GM12878 (cell line): ENCODE data around the gene PDZD8. TPM values are rescaled to one million over a fixed set of nuclear protein-coding genes. Genes with fewer than 3 reads are reported as not detected.

Experiments used
- ATAC-seq: fragments of 200-7000 bp; cut with Tn5 transposase; 3 replicates; pipeline ENCODE4 v1.9.1; 2020; ENCODE audit warnings: mild to moderate bottlenecking, moderate library complexity
- BruUV-seq: library from RNA; stranded (reverse); fragments of 400-500 nt; replicated peaks from 2 replicates; lab custom pipeline; 2021; lab: Mats Ljungman, UMichigan
- CTCF ChIA-PET: fragments of 300-600 bp; sonication (Branson Sonifier 250); formaldehyde crosslinking; extraction: SDS; loops from one replicate; lab custom pipeline; 2021; ENCODE audit warnings: inconsistent platforms; lab: Yijun Ruan, JAX
- POLR2A ChIA-PET: fragments of 350-600 bp; formaldehyde crosslinking; extraction: SDS; loops from one replicate; lab custom pipeline; 2021; ENCODE audit warnings: inconsistent platforms; lab: Charles Lee
- RAD21 ChIA-PET: fragments of 300-600 bp; sonication (Branson Sonifier 250); formaldehyde crosslinking; loops from one replicate; lab custom pipeline; 2023; ENCODE audit warnings: antibody characterized with exemption; ENCODE audit not compliant: unreplicated experiment; lab: Charles Lee
- SMC1A ChIA-PET: fragments of 300-600 bp; sonication (Branson Sonifier 250); formaldehyde crosslinking; loops from one replicate; lab custom pipeline; 2023; ENCODE audit not compliant: unreplicated experiment, uncharacterized antibody; lab: Charles Lee
- DNase-seq: peaks from one replicate; pipeline ENCODE4 v3.0.0-alpha.2; 2011; ENCODE audit warnings: low read depth, low spot score
- FAIRE-seq: peaks from 3 replicates; lab custom pipeline; 2011; peaks lifted over from hg19 to GRCh38; lab: Jason Lieb, UNC
- H2AFZ ChIP-seq: 2 replicates; pipeline ENCODE4 v1.6.0; 2011; ENCODE audit warnings: low read depth, low read length, control low read depth; ENCODE audit not compliant: control insufficient read depth
- H3K27ac ChIP-seq: 2 replicates; pipeline ENCODE4 v1.5.1; 2011; ENCODE audit warnings: control low read depth; ENCODE audit not compliant: control insufficient read depth, insufficient read depth
- H3K27me3 ChIP-seq, 2 experiments: replicated peaks in 1 of 2; 2 replicates each; pipeline versions ENCODE4 v1.6.0 to v1.6.1; 2011; ENCODE audit warnings: low read length in 1 of 2; ENCODE audit not compliant: control insufficient read depth in 2 of 2, insufficient read depth in 2 of 2
- H3K36me3 ChIP-seq, 2 experiments: 2 replicates each; pipeline ENCODE4 v1.5.1; 2011; ENCODE audit warnings: low read length in 1 of 2; ENCODE audit not compliant: control insufficient read depth in 2 of 2, insufficient read depth in 2 of 2
- H3K4me1 ChIP-seq: 2 replicates; pipeline ENCODE4 v1.6.1; 2011; ENCODE audit warnings: mild to moderate bottlenecking, low read length, moderate library complexity, mixed read lengths; ENCODE audit not compliant: control insufficient read depth, insufficient read depth
- H3K4me2 ChIP-seq: 2 replicates; pipeline ENCODE4 v1.6.0; 2011; ENCODE audit warnings: control low read depth; ENCODE audit not compliant: control insufficient read depth, insufficient read depth
- H3K4me3 ChIP-seq: fragments of 200-600 bp; sonication (generic); 2 replicates; pipeline ENCODE4 v1.5.1; 2016
- H3K79me2 ChIP-seq: 2 replicates; pipeline ENCODE4 v1.6.0; 2011; ENCODE audit warnings: low read length; ENCODE audit not compliant: control insufficient read depth, insufficient read depth
- H3K9ac ChIP-seq: 2 replicates; pipeline ENCODE4 v1.8.0; 2011; ENCODE audit warnings: low read length, control low read depth, mixed read lengths; ENCODE audit not compliant: control insufficient read depth, insufficient read depth
- H3K9me3 ChIP-seq: replicated peaks from 3 replicates; pipeline ENCODE4 v1.5.1; 2011; ENCODE audit warnings: mild to moderate bottlenecking, low read length; ENCODE audit not compliant: control insufficient read depth, insufficient read depth
- H4K20me1 ChIP-seq: 2 replicates; pipeline ENCODE4 v1.6.0; 2011; ENCODE audit not compliant: control insufficient read depth, insufficient read depth
- ATF7 ChIP-seq: fragments of 450-650 bp; IDR thresholded peaks from 2 replicates; pipeline ENCODE4 v1.6.1; 2016; ENCODE audit warnings: low read depth, mild to moderate bottlenecking
- FOXK2 ChIP-seq: fragments of 450-650 bp; IDR thresholded peaks from 2 replicates; pipeline ENCODE4 v1.6.1; 2017; ENCODE audit warnings: mild to moderate bottlenecking, moderate library complexity
- MEF2A ChIP-seq: IDR thresholded peaks from 2 replicates; pipeline ENCODE4 v1.6.1; 2011; ENCODE audit warnings: low read depth, mild to moderate bottlenecking, low read length, moderate library complexity; ENCODE audit not compliant: insufficient read depth
- MXI1 ChIP-seq: fragments of 150-350 bp; IDR thresholded peaks from 2 replicates; pipeline ENCODE4 v1.6.1; 2011; ENCODE audit warnings: low read depth, mild to moderate bottlenecking, inconsistent platforms, low read length, improper control_type of control experiment
- NFYB ChIP-seq: IDR thresholded peaks from 2 replicates; pipeline ENCODE4 v1.6.1; 2011; ENCODE audit warnings: low read depth, mild to moderate bottlenecking, low read length, improper control_type of control experiment, moderate library complexity; ENCODE audit not compliant: insufficient read depth
- PAX8 ChIP-seq: fragments of 450-650 bp; IDR thresholded peaks from 2 replicates; pipeline ENCODE4 v1.6.1; 2017; ENCODE audit warnings: mild to moderate bottlenecking, moderate library complexity
- USF1 ChIP-seq: IDR thresholded peaks from 2 replicates; pipeline ENCODE4 v1.6.1; 2011; ENCODE audit warnings: borderline replicate concordance, low read depth, mild to moderate bottlenecking, moderate library complexity, mixed read lengths, low read length; ENCODE audit not compliant: insufficient read depth; ENCODE audit errors: extremely low read length
- WRNIP1 ChIP-seq: IDR thresholded peaks from 2 replicates; pipeline ENCODE4 v1.6.1; 2011; ENCODE audit warnings: low read depth, low read length, improper control_type of control experiment, borderline replicate concordance
- ZBTB40 ChIP-seq: fragments of 450-650 bp; IDR thresholded peaks from 2 replicates; pipeline ENCODE4 v1.6.1; 2016; ENCODE audit warnings: mild to moderate bottlenecking, moderate library complexity, borderline replicate concordance
- ZNF207 ChIP-seq: fragments of 450-650 bp; IDR thresholded peaks from 2 replicates; pipeline ENCODE4 v1.6.1; 2014; ENCODE audit warnings: antibody characterized with exemption, mild to moderate bottlenecking, borderline replicate concordance
- in situ Hi-C: fragments of 300-500 bp; cut with MboI; formaldehyde crosslinking; loops from 9 replicates; pipeline ENCODE4 v1.14.3; 2018; ENCODE audit warnings: mixed read lengths
- intact Hi-C: fragments of 100-400 bp; cut with micrococcal nuclease; formaldehyde crosslinking; loops from one replicate; pipeline ENCODE4 v1.14.2; 2022; ENCODE audit not compliant: unreplicated experiment
- polyA plus RNA-seq, 11 experiments: library from polyadenylated mRNA; depleted of rRNA in 4 of 11; unstranded in 6 of 11; stranded (reverse) in 5 of 11; fragments of >200 nt; fragmentation: Nextera tagmentation in 4 of 11; fragmentation: Illumina TruSeq in 1 of 11; extraction: Ambion mirVana in 4 of 11; extraction: Trizol in 1 of 11; gene quantifications; 1 replicate in 1 of 11; 2 replicates in 10 of 11; pipeline versions ENCODE4 v1.2.1 to v1.2.3, GENCODE V29; 2011 to 2016; ENCODE audit warnings: inconsistent platforms in 2 of 11, missing spikeins in 2 of 11, low read depth in 1 of 11
- total RNA-seq, 4 experiments: library from RNA; depleted of rRNA in 3 of 4; stranded (reverse); fragments of >200 nt in 3 of 4; fragmentation: Illumina TruSeq in 1 of 4; extraction: Trizol in 1 of 4; gene quantifications; 2 replicates each; pipeline versions ENCODE4 v1.2.1 to v1.2.3, GENCODE V29; 2013 to 2021

The PDZD8 gene
- total and polyA plus RNA-seq, 10 of the 15 experiments (the other 5 are each of a cell fraction or from before 2014, with no cell fraction given): 2.0 to 21.2 (median 6.7) TPM

- no peak overlapping the region for H2AFZ ChIP-seq
- ATAC-seq (no peak), DNase-seq (no peak), FAIRE-seq (no peak)
- peaks cover 0 to under 1% of the 10 kb centered on the region in 2 experiments; a peak in 1 of 4 replicates for H3K36me3 ChIP-seq
- no peak for TF ChIP-seq NFYB
- TF ChIP-seq WRNIP1: no peak
- TF ChIP-seq PAX8: no peak
- no peak for TF ChIP-seq ATF7
- TF ChIP-seq FOXK2: no peak
- no peak for TF ChIP-seq ZBTB40
- TF ChIP-seq USF1: no peak
- no peak for TF ChIP-seq MXI1
- TF ChIP-seq MEF2A: no peak
- TF ChIP-seq ZNF207: no peak
- H3K9ac ChIP-seq: no peak overlapping the region
- H4K20me1 ChIP-seq: no peaks in the 10 kb centered on the region
- H3K4me1 ChIP-seq: peaks cover 12% of the 10 kb centered on the region
- RAD21 ChIA-PET: interaction anchor here (0.9 to 1.3 kb wide), 2 partner anchors 16 to 29 kb away, joined by 4 to 5 read pairs; no protein-coding TSS in a partner anchor
- no peak overlapping the region for H3K27ac ChIP-seq
- H3K27me3 ChIP-seq: no peaks in the 10 kb centered on the region
- H3K4me3 ChIP-seq: no peak overlapping the region
- no peaks in the 10 kb centered on the region for H3K9me3 ChIP-seq
- H3K79me2 ChIP-seq: peaks cover 33% of the 10 kb centered on the region
- SMC1A ChIA-PET: interaction anchor here (0.9 to 1.7 kb wide), 5 partner anchors 10 to 27 kb away, joined by 3 to 6 read pairs (median 3); no protein-coding TSS in a partner anchor
- BruUV-seq: no TSS peak
- POLR2A ChIA-PET: interaction anchor here (1.0 kb wide), 1 partner anchor 16 kb away, joined by 3 read pairs; no protein-coding TSS in a partner anchor
- CTCF ChIA-PET: interaction anchor here (1.6 kb wide), 1 partner anchor 15 kb away, joined by 3 read pairs; no protein-coding TSS in a partner anchor
- intact Hi-C loops: no loop called here
- in situ Hi-C loops: no loop called here
- H3K4me2 ChIP-seq: no peak overlapping the region
Observed at GRCh38 chr10:117345143-117345542, 30.1 kb downstream of the PDZD8 start.
